ENCODE results near the gene LRCH4. TPM values are rescaled to one million over a fixed set of nuclear protein-coding genes. Genes with fewer than 3 reads are reported as not detected.
A peak's percentile ranks its signal among the peaks of the same experiment; 100 is the strongest.

Gene LRCH4
- total and polyA plus RNA-seq, 2 of the 13 experiments (the other 11 are each of a cell fraction or from before 2014, with no cell fraction given): 7.0 to 9.3 TPM

DNA sequence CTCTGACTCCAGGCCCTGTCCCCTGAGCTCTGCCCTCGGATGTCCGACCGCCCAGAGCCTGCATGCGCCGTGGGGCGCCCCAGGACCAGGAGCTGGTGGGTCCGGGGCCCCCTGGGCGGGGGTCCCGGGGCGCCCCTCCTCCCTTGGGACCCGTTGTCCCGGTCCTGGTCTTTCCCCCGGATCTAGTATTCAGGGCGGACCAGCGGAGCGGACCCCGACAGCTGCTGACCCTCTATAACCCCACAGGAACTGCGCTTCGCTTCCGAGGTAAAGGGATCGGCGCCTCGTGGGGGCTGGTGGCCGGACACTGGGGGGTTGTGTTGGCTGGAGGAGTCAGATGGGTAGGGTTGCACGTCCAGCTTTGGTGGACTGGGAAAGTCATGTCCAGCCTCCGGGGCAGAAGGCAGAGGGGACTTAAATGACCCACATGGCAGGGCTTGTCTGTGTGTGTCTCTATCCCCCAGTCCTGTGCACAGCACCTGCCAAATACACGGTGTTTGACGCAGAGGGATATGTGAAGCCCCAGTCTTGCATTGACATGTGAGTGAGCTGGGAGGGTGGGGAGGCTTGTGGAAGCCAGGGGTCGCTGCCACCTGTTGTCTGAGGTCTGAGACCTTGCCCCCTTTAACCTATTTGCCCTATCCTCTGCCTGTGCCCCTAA, 26.9 kb upstream of the LRCH4 start (continued):
- TF ChIP-seq, protein P1, sequence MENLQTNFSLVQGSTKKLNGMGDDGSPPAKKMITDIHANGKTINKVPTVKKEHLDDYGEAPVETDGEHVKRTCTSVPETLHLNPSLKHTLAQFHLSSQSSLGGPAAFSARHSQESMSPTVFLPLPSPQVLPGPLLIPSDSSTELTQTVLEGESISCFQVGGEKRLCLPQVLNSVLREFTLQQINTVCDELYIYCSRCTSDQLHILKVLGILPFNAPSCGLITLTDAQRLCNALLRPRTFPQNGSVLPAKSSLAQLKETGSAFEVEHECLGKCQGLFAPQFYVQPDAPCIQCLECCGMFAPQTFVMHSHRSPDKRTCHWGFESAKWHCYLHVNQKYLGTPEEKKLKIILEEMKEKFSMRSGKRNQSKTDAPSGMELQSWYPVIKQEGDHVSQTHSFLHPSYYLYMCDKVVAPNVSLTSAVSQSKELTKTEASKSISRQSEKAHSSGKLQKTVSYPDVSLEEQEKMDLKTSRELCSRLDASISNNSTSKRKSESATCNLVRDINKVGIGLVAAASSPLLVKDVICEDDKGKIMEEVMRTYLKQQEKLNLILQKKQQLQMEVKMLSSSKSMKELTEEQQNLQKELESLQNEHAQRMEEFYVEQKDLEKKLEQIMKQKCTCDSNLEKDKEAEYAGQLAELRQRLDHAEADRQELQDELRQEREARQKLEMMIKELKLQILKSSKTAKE (CRISPR knock-in tag; IDR thresholded peaks at IDR 0.05; ENCODE audit: borderline replicate concordance): no peak
- TF ChIP-seq NR2F1 (CRISPR knock-in tag; IDR thresholded peaks at IDR 0.05) (0 out of 4 replicates have a peak, but pooled peaks of 1 of the 2 experiments have one; percentile 15), NR2F6 (IDR thresholded peaks at IDR 0.05) (peak; percentile 38; the same call in 1 of the 2 replicates), NR2F6 (CRISPR knock-in tag; IDR thresholded peaks at IDR 0.05) (peak; percentile 37; the same call in 1 of the 2 replicates), ZNF12 (CRISPR knock-in tag; IDR thresholded peaks at IDR 0.05) (no peak), REPIN1 (CRISPR knock-in tag; IDR thresholded peaks at IDR 0.05; ENCODE audit: borderline replicate concordance, low read depth) (no peak), HOXD1 (CRISPR knock-in tag; IDR thresholded peaks at IDR 0.05) (no peak), FOSL2 (CRISPR knock-in tag; IDR thresholded peaks at IDR 0.05) (0 out of 2 replicates have a peak, but pooled peaks have one; percentile 7), PPARG (CRISPR knock-in tag; conservative IDR thresholded peaks at IDR 0.05) (no peak), ZNF605 (CRISPR knock-in tag; IDR thresholded peaks at IDR 0.05) (no peak), NFKB2 (CRISPR knock-in tag; IDR thresholded peaks at IDR 0.05; ENCODE audit: borderline replicate concordance) (no peak)
- TF ChIP-seq, protein P2, sequence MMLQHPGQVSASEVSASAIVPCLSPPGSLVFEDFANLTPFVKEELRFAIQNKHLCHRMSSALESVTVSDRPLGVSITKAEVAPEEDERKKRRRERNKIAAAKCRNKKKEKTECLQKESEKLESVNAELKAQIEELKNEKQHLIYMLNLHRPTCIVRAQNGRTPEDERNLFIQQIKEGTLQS (CRISPR knock-in tag; IDR thresholded peaks at IDR 0.05): no peak
- TF ChIP-seq, protein P3, sequence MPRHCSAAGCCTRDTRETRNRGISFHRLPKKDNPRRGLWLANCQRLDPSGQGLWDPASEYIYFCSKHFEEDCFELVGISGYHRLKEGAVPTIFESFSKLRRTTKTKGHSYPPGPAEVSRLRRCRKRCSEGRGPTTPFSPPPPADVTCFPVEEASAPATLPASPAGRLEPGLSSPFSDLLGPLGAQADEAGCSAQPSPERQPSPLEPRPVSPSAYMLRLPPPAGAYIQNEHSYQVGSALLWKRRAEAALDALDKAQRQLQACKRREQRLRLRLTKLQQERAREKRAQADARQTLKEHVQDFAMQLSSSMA (CRISPR knock-in tag; IDR thresholded peaks at IDR 0.05): no peak
- TF ChIP-seq, protein P4, sequence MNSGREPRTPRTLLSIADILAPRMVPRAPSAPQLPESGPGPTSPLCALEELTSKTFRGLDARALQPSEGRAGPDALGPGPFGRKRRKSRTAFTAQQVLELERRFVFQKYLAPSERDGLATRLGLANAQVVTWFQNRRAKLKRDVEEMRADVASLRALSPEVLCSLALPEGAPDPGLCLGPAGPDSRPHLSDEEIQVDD (CRISPR knock-in tag; IDR thresholded peaks at IDR 0.05; ENCODE audit: borderline replicate concordance): no peak
- TF ChIP-seq, protein P5, sequence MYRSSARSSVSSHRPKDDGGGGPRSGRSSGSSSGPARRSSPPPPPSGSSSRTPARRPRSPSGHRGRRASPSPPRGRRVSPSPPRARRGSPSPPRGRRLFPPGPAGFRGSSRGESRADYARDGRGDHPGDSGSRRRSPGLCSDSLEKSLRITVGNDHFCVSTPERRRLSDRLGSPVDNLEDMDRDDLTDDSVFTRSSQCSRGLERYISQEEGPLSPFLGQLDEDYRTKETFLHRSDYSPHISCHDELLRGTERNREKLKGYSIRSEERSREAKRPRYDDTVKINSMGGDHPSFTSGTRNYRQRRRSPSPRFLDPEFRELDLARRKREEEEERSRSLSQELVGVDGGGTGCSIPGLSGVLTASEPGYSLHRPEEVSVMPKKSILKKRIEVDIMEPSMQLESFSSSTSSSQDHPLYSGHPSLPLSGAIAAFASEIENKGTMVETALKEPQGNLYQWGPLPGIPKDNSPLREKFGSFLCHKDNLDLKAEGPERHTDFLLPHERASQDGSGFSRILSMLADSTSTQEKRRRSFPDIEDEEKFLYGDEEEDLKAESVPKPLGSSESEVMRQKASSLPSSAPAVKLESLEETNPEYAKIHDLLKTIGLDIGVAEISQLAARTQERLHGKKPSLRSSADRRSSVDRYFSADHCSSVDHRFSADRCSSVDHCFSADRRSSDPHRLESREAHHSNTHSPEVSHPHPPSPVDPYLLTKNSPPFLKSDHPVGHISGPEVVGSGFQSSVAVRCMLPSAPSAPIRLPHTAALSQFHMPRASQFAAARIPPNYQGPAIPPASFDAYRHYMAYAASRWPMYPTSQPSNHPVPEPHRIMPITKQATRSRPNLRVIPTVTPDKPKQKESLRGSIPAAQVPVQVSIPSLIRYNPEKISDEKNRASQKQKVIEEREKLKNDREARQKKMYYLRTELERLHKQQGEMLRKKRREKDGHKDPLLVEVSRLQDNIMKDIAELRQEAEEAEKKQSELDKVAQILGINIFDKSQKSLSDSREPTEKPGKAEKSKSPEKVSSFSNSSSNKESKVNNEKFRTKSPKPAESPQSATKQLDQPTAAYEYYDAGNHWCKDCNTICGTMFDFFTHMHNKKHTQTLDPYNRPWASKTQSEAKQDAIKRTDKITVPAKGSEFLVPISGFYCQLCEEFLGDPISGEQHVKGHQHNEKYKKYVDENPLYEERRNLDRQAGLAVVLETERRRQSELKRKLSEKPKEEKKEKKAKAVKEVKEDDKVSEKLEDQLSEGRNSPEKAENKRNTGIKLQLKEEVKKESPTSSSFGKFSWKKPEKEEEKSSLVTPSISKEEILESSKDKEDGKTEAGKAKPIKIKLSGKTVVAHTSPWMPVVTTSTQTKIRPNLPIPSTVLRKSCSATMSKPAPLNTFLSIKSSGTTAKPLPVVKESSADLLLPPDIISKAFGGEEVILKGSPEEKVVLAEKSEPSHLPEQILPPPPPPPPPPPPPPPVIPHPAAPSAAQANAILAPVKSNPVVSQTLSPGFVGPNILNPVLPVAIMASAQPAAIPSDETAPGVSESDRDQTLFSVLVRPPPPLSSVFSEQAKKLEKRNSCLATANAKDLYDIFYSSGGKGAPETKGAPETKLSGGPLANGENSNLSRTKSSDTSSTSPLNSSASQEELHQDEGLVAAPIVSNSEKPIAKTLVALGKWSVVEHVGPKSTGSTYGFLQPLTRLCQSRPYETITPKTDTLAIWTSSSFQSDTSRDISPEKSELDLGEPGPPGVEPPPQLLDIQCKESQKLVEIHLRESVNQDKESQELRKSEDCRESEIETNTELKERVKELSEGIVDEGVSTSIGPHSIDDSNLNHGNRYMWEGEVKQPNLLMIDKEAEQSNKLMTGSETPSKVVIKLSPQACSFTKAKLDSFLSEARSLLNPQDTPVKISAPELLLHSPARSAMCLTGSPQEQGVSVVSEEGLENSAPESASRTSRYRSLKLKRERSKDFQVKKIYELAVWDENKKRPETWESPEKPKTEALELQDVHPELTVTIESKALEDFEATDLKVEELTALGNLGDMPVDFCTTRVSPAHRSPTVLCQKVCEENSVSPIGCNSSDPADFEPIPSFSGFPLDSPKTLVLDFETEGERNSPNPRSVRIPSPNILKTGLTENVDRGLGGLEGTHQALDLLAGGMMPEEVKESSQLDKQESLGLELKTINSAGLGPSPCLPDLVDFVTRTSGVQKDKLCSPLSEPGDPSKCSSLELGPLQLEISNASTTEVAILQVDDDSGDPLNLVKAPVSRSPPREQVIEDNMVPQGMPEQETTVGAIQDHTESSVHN (CRISPR knock-in tag; IDR thresholded peaks at IDR 0.05): no peak

Data from HepG2 (cell line).